H9 (cell line): Measurements from ENCODE around the gene RGS9. TPM values are rescaled to one million over a fixed set of nuclear protein-coding genes. Genes with fewer than 3 reads are reported as not detected.

Source experiments
- DNase-seq: peaks from one replicate; pipeline ENCODE4 v3.0.0-alpha.2; 2017
- H2AFZ ChIP-seq: one replicate; pipeline ENCODE4 v1.6.1; 2013; ENCODE audit warnings: mild to moderate bottlenecking, low read length, control low read depth, moderate library complexity
- H2AK5ac ChIP-seq: 2 replicates; pipeline ENCODE4 v1.6.1; 2013; ENCODE audit warnings: low read length, control low read depth, mixed read lengths; ENCODE audit not compliant: insufficient read length
- H2BK120ac ChIP-seq: one replicate; pipeline ENCODE4 v1.6.1; 2013; ENCODE audit warnings: low read depth, mild to moderate bottlenecking, low read length, control low read depth, inconsistent platforms; ENCODE audit not compliant: poor library complexity, severe bottlenecking
- H2BK12ac ChIP-seq: 2 replicates; pipeline ENCODE4 v1.6.1; 2013; ENCODE audit warnings: low read length, control low read depth, mixed read lengths, low read depth; ENCODE audit not compliant: insufficient read length
- H2BK15ac ChIP-seq: 2 replicates; pipeline ENCODE4 v1.6.1; 2013; ENCODE audit warnings: low read depth, low read length, control low read depth
- H2BK20ac ChIP-seq: one replicate; pipeline ENCODE4 v1.6.1; 2013; ENCODE audit warnings: low read depth, mild to moderate bottlenecking, low read length, control low read depth, inconsistent platforms; ENCODE audit not compliant: poor library complexity, severe bottlenecking
- H2BK5ac ChIP-seq: 2 replicates; pipeline ENCODE4 v1.6.1; 2013; ENCODE audit warnings: low read length, control low read depth, mixed read lengths; ENCODE audit not compliant: insufficient read length
- H3K14ac ChIP-seq: 2 replicates; pipeline ENCODE4 v1.6.1; 2013; ENCODE audit warnings: low read length, control low read depth; ENCODE audit not compliant: insufficient read depth
- H3K18ac ChIP-seq: 2 replicates; pipeline ENCODE4 v1.6.1; 2013; ENCODE audit warnings: low read depth, mild to moderate bottlenecking, mixed read lengths, low read length, control low read depth; ENCODE audit not compliant: insufficient read length
- H3K23ac ChIP-seq: 2 replicates; pipeline ENCODE4 v1.6.1; 2013; ENCODE audit warnings: low read length, control low read depth, mixed read lengths, low read depth; ENCODE audit not compliant: insufficient read length
- H3K23me2 ChIP-seq: 2 replicates; pipeline ENCODE4 v1.6.1; 2013; ENCODE audit warnings: low read depth, mild to moderate bottlenecking, mixed read lengths, low read length, control low read depth; ENCODE audit not compliant: insufficient read length, poor library complexity, severe bottlenecking
- H3K27ac ChIP-seq: 2 replicates; pipeline ENCODE4 v1.5.1; 2013; ENCODE audit warnings: low read length, control low read depth, mixed read lengths, low read depth; ENCODE audit not compliant: insufficient read length
- H3K27me3 ChIP-seq: 2 replicates; pipeline ENCODE4 v1.6.1; 2013; ENCODE audit warnings: low read length, control low read depth, inconsistent platforms; ENCODE audit not compliant: insufficient read depth
- H3K4ac ChIP-seq: 2 replicates; pipeline ENCODE4 v1.6.1; 2013; ENCODE audit warnings: low read depth, mild to moderate bottlenecking, control low read depth, inconsistent platforms, low read length, moderate library complexity
- H3K4me1 ChIP-seq: 2 replicates; pipeline ENCODE4 v1.6.1; 2013; ENCODE audit warnings: low read length, control low read depth, inconsistent platforms; ENCODE audit not compliant: insufficient read depth
- H3K4me2 ChIP-seq: 2 replicates; pipeline ENCODE4 v1.6.1; 2013; ENCODE audit warnings: low read length, control low read depth, mixed read lengths; ENCODE audit not compliant: insufficient read length, insufficient read depth
- H3K56ac ChIP-seq: 2 replicates; pipeline ENCODE4 v1.6.1; 2013; ENCODE audit warnings: low read depth, mild to moderate bottlenecking, mixed read lengths, low read length, control low read depth; ENCODE audit not compliant: insufficient read length
- H3K79me1 ChIP-seq: 2 replicates; pipeline ENCODE4 v1.6.1; 2013; ENCODE audit warnings: low read depth, mild to moderate bottlenecking, moderate library complexity, low read length, control low read depth, inconsistent platforms; ENCODE audit not compliant: insufficient read depth, poor library complexity, severe bottlenecking
- H3K79me2 ChIP-seq: 2 replicates; pipeline ENCODE4 v1.6.1; 2013; ENCODE audit warnings: low read length, control low read depth, inconsistent platforms; ENCODE audit not compliant: insufficient read depth
- H3K9ac ChIP-seq: 2 replicates; pipeline ENCODE4 v1.6.1; 2013; ENCODE audit warnings: low read length, control low read depth, mixed read lengths; ENCODE audit not compliant: insufficient read length; ENCODE audit errors: extremely low read depth
- H3K9me3 ChIP-seq: one replicate; pipeline ENCODE4 v1.6.1; 2013; ENCODE audit warnings: low read depth, low read length, inconsistent platforms; ENCODE audit not compliant: control insufficient read depth
- H3T11ph ChIP-seq: one replicate; pipeline ENCODE4 v1.6.1; 2013; ENCODE audit warnings: mild to moderate bottlenecking, low read length, control low read depth, inconsistent platforms
- H4K20me1 ChIP-seq: one replicate; pipeline ENCODE4 v1.6.1; 2013; ENCODE audit not compliant: control insufficient read depth, insufficient read length, insufficient read depth
- H4K5ac ChIP-seq: 2 replicates; pipeline ENCODE4 v1.6.1; 2013; ENCODE audit warnings: low read depth, mild to moderate bottlenecking, mixed read lengths, low read length, control low read depth; ENCODE audit not compliant: insufficient read length
- H4K8ac ChIP-seq: replicated peaks from 2 replicates; pipeline ENCODE4 v1.6.1; 2013; ENCODE audit warnings: low read length, control low read depth, mixed read lengths, low read depth; ENCODE audit not compliant: insufficient read length
- H4K91ac ChIP-seq: 2 replicates; pipeline ENCODE4 v1.6.1; 2013; ENCODE audit warnings: low read depth, mild to moderate bottlenecking, moderate library complexity, mixed read lengths, low read length, control low read depth; ENCODE audit not compliant: insufficient read length
- H3K27ac Mint-ChIP-seq, 3 experiments: 2 replicates in 2 of 3; 3 replicates in 1 of 3; pipeline ENCODE4 v1.8.0; 2020 to 2021; ENCODE audit warnings: mixed read lengths in 3 of 3, mild to moderate bottlenecking in 1 of 3, moderate library complexity in 1 of 3
- H3K27me3 Mint-ChIP-seq: 2 replicates; pipeline ENCODE4 v1.8.0; 2021; ENCODE audit warnings: low read depth, mild to moderate bottlenecking, moderate library complexity, mixed read lengths
- H3K36me3 Mint-ChIP-seq, 3 experiments: 2 replicates in 2 of 3; 3 replicates in 1 of 3; pipeline ENCODE4 v1.8.0; 2020 to 2021; ENCODE audit warnings: low read depth in 3 of 3, mixed read lengths in 3 of 3; ENCODE audit not compliant: insufficient read depth in 1 of 3
- H3K4me1 Mint-ChIP-seq, 2 experiments: 2 replicates each; pipeline ENCODE4 v1.8.0; 2020; ENCODE audit warnings: mixed read lengths in 2 of 2
- H3K4me3 Mint-ChIP-seq, 2 experiments: 2 replicates in 1 of 2; 3 replicates in 1 of 2; pipeline ENCODE4 v1.8.0; 2020 to 2021; ENCODE audit warnings: mild to moderate bottlenecking in 2 of 2, mixed read lengths in 2 of 2, moderate library complexity in 1 of 2
- H3K9me3 Mint-ChIP-seq, 2 experiments: 2 replicates in 1 of 2; 3 replicates in 1 of 2; pipeline ENCODE4 v1.8.0; 2020; ENCODE audit warnings: mild to moderate bottlenecking in 2 of 2, mixed read lengths in 2 of 2, moderate library complexity in 1 of 2
- CTCF ChIP-seq: fragments of 200-600 bp; sonication (generic); conservative IDR thresholded peaks from 3 replicates; pipeline ENCODE4 v1.8.0; 2021; ENCODE audit warnings: antibody characterized with exemption, mild to moderate bottlenecking
- WGBS: extraction: QIAGEN DNeasy Blood & Tissue Kit; methylation state at CpG from one replicate; pipeline ENCODE4 v1.1.7; 2013; ENCODE audit warnings: missing lambda C conversion rate, low lambda C conversion rate, mixed read lengths; ENCODE audit not compliant: insufficient read length; ENCODE audit errors: extremely low coverage; 5-methylcytosine and 5-hydroxymethylcytosine counted together
- total RNA-seq: library from RNA; stranded (reverse); gene quantifications from 2 replicates; pipeline ENCODE4 v1.2.1, GENCODE V29; 2021

Gene RGS9
- total RNA-seq, 1 experiment from 2014 or later, result 12.0 TPM

DNA sequence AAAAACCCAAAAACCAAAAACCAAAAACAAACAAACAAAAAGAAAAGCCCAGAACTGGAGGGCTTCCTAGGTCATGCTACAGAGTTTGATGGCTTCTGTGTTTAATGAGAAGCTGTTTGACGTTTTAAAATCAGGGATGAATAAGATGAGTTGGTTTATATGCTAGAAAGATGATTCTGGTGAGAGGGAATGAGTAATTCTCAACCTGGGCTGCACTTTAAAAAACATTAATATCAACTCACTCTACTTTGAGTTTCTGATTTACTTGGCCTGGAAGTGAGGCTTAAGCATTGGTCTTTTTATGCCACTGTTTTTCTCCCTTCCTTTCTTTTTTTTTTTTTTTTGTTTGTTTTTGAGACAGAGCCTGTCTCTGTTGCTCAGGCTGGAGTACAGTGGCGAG is 5.1 kb downstream of the RGS9 start:
- no peak overlapping the region for H3K27ac Mint-ChIP-seq
- Histone ChIP-seq H3K14ac (no peak overlapping the region), H4K5ac (no peak overlapping the region), H3K4me2 (no peak overlapping the region), H3K56ac (no peak overlapping the region), H2BK5ac (no peak overlapping the region), H4K91ac (no peak overlapping the region), H2AK5ac (no peak overlapping the region), H2BK20ac (no peak overlapping the region), H3K27ac (no peak overlapping the region), H2AFZ (no peak overlapping the region), H3K79me2 (no peaks in the 10 kb centered on the region), H3K9me3 (no peaks in the 10 kb centered on the region), H3K9ac (no peak overlapping the region), H4K8ac (no peak overlapping the region), H2BK120ac (no peak overlapping the region), H3K79me1 (no peaks in the 10 kb centered on the region), H3K4me1 (peaks cover 6% of the 10 kb centered on the region), H3K23me2 (peaks cover 4% of the 10 kb centered on the region), H3K18ac (no peak overlapping the region), H3K27me3 (peaks cover 4% of the 10 kb centered on the region; the same call in 1 of the 2 replicates), H2BK15ac (no peak overlapping the region), H2BK12ac (no peak overlapping the region), H3K23ac (no peak overlapping the region), H3K4ac (no peak overlapping the region), H3T11ph (no peak overlapping the region), H4K20me1 (no peaks in the 10 kb centered on the region)
- DNase-seq, result no peak
- no CpG with 5 or more reads among the region's 2 CpGs for WGBS
- no peak overlapping the region for H3K4me3 Mint-ChIP-seq
- H3K27me3 Mint-ChIP-seq, result peaks cover 31% of the 10 kb centered on the region
- H3K9me3 Mint-ChIP-seq, result no peaks in the 10 kb centered on the region
- H3K36me3 Mint-ChIP-seq, result no peaks in the 10 kb centered on the region; a peak in 1 of 7 replicates
- peaks cover 18 to 19% of the 10 kb centered on the region in 2 experiments for H3K4me1 Mint-ChIP-seq
- TF ChIP-seq CTCF, result no peak
